NOMO-1 treated with dmso at 0.1 percent for 144 hours (cell line): Measurements from ENCODE around the gene SFTPA2.
"Not testable (repeated sequence)": the region's sequence is repeated elsewhere in the genome, so short reads cannot be mapped to it uniquely, and the experiment has no call there.

Experiments
- DNase-seq: peaks from one replicate; lab custom pipeline; 2025; ENCODE audit not compliant: unreplicated experiment; lab: John Stamatoyannopoulos, UW

The SFTPA2 gene

DNA sequence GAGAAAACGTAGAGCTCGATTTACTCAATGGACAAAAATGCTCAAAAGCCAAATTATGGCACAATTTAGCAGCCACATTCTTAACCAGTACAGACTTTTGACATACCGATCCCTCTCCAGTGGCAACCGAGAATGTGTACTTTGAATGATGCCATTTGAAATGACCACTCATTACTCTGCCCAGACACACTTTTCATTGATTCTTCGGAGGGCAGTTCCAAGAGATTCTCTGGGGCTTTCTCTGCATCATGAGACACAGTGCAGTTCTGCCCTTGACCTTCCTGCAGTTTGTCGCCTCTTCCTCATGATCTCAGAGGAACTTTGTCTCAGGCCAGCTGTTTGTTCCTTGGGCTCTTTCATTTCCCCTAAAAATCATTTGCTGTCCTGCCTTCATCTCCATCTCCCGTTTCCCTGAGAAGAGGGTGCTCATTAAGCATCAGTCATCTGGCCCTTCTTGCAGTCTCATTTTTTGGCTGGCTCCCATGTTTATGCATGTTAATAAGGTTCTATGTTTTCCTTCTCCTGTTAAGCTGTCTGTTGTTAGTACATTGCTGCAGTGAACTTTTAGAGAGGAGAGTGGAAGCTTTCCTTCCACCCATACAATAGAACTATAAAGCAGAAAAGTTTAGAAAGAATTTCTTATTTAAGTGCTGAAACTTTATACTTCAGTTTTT lies 43.5 kb downstream of the SFTPA2 start:
- not testable (repeated sequence) for DNase-seq

DNA sequence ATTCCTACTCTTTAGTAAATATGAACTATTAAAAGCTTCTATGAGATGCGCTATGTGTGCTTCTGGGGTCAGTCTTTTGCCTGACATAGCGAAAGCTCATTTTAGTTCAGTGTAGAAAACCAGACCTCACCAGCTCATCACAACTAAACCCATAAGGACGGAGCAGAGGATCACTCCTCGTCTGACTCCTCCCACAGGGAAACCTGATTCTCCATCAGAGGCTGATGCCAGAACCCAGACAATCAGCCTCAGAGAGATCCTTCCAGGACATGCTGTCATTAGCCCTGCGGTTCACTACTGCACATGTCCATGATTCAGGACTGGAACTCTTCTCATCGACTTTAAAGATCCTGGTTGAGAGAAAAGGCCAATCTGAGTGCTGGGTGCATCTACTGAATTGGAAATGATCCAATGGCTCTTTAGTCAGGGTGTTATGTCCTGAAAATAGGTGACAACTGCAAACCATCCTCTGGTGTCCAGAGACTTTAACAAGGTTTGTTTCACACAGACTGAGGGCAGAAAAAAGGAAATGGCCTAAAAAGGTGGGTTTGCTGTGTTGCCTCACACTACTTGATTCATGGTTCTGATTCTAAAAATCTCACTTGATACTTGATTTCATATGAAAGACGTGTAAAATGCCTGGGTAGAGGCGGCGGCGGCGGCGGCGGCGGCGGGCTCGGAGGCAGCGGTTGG lies 48.2 kb downstream of the SFTPA2 start, which contains the start of gene EIF5AL1:
Gene EIF5AL1, plus strand, starts transcription at position 643 of the 693 bp plus-strand sequence. CDS start 117 bp downstream, outside the sequence.
- DNase-seq = not testable (repeated sequence)

DNA sequence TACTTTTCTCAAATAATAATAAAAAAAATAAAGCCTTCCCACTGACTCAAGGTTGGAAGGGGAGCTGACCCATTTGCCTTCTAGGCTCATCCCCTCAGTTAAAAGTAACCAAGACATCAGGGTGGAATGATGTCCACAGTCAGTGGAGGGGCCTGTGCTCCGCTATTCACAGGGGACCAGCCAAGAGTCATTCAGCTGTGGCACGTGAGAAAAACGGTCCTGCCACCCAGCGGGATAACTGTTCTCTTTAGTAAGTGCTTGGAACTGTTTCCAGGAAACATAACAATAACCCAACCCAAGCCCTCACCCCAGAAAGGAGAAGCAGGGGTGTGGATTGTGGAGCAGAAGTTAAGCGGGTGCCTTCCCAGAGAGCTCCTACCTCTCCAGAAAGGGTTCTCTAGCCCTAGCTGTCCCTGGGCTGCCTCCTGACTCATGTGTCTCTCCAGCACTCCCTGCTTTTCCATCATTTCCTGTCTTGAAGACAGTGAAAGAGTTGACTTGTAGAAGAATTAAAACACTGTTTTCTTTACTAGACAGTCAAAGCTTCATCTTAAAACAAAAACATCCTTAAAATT lies 50.2 kb downstream of the SFTPA2 start:
- DNase-seq = not testable (repeated sequence)

DNA sequence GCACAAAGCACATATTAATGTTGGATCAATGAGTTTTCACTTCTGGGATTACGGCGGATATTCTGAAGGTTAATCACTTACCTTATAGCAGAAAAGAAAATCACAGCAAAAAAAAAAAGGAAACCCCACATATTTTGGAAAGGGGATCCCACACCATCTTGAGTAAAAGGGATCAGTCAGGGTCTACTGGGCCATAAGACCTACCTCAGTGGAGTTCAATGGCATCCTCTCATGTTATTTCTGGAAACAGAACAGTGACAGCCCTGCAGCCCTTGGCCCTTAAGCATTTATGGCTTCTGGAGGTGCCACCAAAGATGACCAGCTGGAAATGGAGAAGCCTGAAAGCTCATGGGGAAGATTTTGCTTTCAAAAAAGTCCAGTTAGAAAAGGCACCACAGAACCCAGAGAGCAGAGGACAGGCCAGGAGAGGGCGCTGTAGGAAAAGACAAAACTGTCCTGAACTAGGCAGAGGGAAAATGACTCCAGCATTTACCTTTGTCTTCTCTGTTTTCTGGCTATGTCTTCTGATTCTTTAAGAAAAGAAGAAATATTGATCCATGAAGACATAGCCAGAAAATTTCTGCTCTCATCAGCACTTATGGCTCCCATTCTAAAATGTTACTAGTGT lies 50.8 kb downstream of the SFTPA2 start:
- not testable (repeated sequence) for DNase-seq

GRCh38 chr10:79508245-79508644 lies 52.0 kb downstream of the SFTPA2 start:
- not testable (repeated sequence) for DNase-seq

- DNase-seq = no peak
Measured at GRCh38 chr10:79507440-79508167, 52.6 kb downstream of the SFTPA2 start.
